Neural cell (in vitro differentiated cells): ENCODE results near the gene FGGY. TPM values are rescaled to one million over a fixed set of nuclear protein-coding genes. Genes with fewer than 3 reads are reported as not detected.

Experiments used
- H2AFZ ChIP-seq: fragments of 200-600, 300-800 bp; sonication (generic), shearing (Covaris generic); 2 replicates; pipeline ENCODE4 v1.6.0; 2014; ENCODE audit warnings: low read depth, mild to moderate bottlenecking, antibody characterized with exemption, low read length, moderate library complexity
- H3F3A ChIP-seq: fragments of 200-600 bp; shearing (Covaris generic); 2 replicates; pipeline ENCODE4 v1.6.1; 2016; ENCODE audit warnings: mild to moderate bottlenecking, moderate library complexity, mixed read lengths, antibody characterized with exemption, low read length; ENCODE audit not compliant: insufficient read depth, poor library complexity, severe bottlenecking
- H3K27ac ChIP-seq: fragments of 200-600, 300-800 bp; sonication (generic), shearing (Covaris generic); 2 replicates; pipeline ENCODE4 v1.5.1; 2014; ENCODE audit warnings: mild to moderate bottlenecking, low read length, moderate library complexity
- H3K27me3 ChIP-seq: fragments of 300-800, 200-600 bp; sonication (generic), shearing (Covaris generic); 2 replicates; pipeline ENCODE4 v1.6.0; 2014; ENCODE audit warnings: mild to moderate bottlenecking, low read depth, low read length, moderate library complexity; ENCODE audit not compliant: insufficient read depth
- H3K36me3 ChIP-seq: fragments of 300-800, 200-600 bp; sonication (generic), shearing (Covaris generic); 2 replicates; pipeline ENCODE4 v1.5.1; 2014; ENCODE audit warnings: mild to moderate bottlenecking, antibody characterized with exemption, low read length, moderate library complexity; ENCODE audit not compliant: insufficient read depth
- H3K4me2 ChIP-seq: fragments of 300-800, 200-600 bp; sonication (generic), shearing (Covaris generic); 2 replicates; pipeline ENCODE4 v1.6.0; 2014; ENCODE audit warnings: mild to moderate bottlenecking, low read length
- H3K4me3 ChIP-seq: fragments of 300-800, 200-600 bp; sonication (generic), shearing (Covaris generic); 2 replicates; pipeline ENCODE4 v1.5.1; 2014; ENCODE audit warnings: mild to moderate bottlenecking, low read length, moderate library complexity
- H3K79me2 ChIP-seq: fragments of 200-600 bp; shearing (Covaris generic); replicated peaks from 2 replicates; pipeline ENCODE4 v1.6.0; 2014; ENCODE audit warnings: mild to moderate bottlenecking, low read length, moderate library complexity; ENCODE audit not compliant: insufficient read depth
- H3K9ac ChIP-seq: fragments of 300-800, 200-600 bp; sonication (generic), shearing (Covaris generic); 2 replicates; pipeline ENCODE4 v1.6.1; 2016; ENCODE audit warnings: mild to moderate bottlenecking, low read length, mixed read lengths
- H3K9me2 ChIP-seq: fragments of 200-600 bp; shearing (Covaris generic); 2 replicates; pipeline ENCODE4 v1.6.1; 2016; ENCODE audit warnings: mild to moderate bottlenecking, low read length, mixed read lengths; ENCODE audit not compliant: insufficient read depth
- H3K9me3 ChIP-seq: fragments of 200-600, 300-800 bp; sonication (generic), shearing (Covaris generic); 2 replicates; pipeline ENCODE4 v1.6.1; 2016; ENCODE audit warnings: mild to moderate bottlenecking, mixed run types, low read length, moderate library complexity, mixed read lengths
- H4K20me1 ChIP-seq: fragments of 200-600 bp; shearing (Covaris generic); 2 replicates; pipeline ENCODE4 v1.6.1; 2016; ENCODE audit warnings: mild to moderate bottlenecking, mixed run types; ENCODE audit not compliant: insufficient read depth
- EP300 ChIP-seq: fragments of 450-650 bp; conservative IDR thresholded peaks from 2 replicates; pipeline ENCODE4 v1.6.1; 2014; ENCODE audit warnings: antibody characterized with exemption, mild to moderate bottlenecking, moderate library complexity; ENCODE audit not compliant: poor library complexity, severe bottlenecking
- EZH2 ChIP-seq: fragments of 200-600, 300-800 bp; shearing (Covaris generic), sonication (generic); IDR thresholded peaks from 2 replicates; pipeline ENCODE4 v1.6.1; 2014; ENCODE audit warnings: antibody characterized with exemption, low read length, borderline replicate concordance, mild to moderate bottlenecking; ENCODE audit not compliant: insufficient read depth, poor library complexity, severe bottlenecking
- MXI1 ChIP-seq: fragments of 450-650 bp; conservative IDR thresholded peaks from 2 replicates; pipeline ENCODE4 v1.6.1; 2014; ENCODE audit warnings: antibody characterized with exemption, mild to moderate bottlenecking; ENCODE audit not compliant: poor library complexity, severe bottlenecking
- POLR2AphosphoS5 ChIP-seq: IDR thresholded peaks from 2 replicates; pipeline ENCODE4 v1.6.1; 2012
- RAD21 ChIP-seq: fragments of 450-650 bp; conservative IDR thresholded peaks from 2 replicates; pipeline ENCODE4 v1.6.1; 2014; ENCODE audit warnings: antibody characterized with exemption, mild to moderate bottlenecking, moderate library complexity
- REST ChIP-seq: IDR thresholded peaks from 2 replicates; pipeline ENCODE4 v1.6.1; 2012; ENCODE audit warnings: borderline replicate concordance
- SMC3 ChIP-seq: fragments of 450-650 bp; conservative IDR thresholded peaks from 2 replicates; pipeline ENCODE4 v1.6.1; 2014; ENCODE audit warnings: antibody characterized with exemption, mild to moderate bottlenecking, moderate library complexity; ENCODE audit not compliant: poor library complexity
- TAF1 ChIP-seq: IDR thresholded peaks from 2 replicates; pipeline ENCODE4 v1.6.1; 2012; ENCODE audit warnings: low read depth
- polyA plus RNA-seq: library from polyadenylated mRNA; depleted of rRNA; stranded (reverse); fragments of >200 nt; gene quantifications from 2 replicates; pipeline ENCODE4 v1.2.3, GENCODE V29; 2014
- TF ChIP-seq, protein P1 (sequence below): fragments of 450-650 bp; IDR thresholded peaks from 2 replicates; pipeline ENCODE4 v1.5.1; 2014; ENCODE audit warnings: antibody characterized with exemption, mild to moderate bottlenecking, moderate library complexity; ENCODE audit not compliant: poor library complexity, severe bottlenecking

The FGGY gene
- polyA plus RNA-seq, 1 donor from 2014 or later = 7.4 TPM

DNA sequence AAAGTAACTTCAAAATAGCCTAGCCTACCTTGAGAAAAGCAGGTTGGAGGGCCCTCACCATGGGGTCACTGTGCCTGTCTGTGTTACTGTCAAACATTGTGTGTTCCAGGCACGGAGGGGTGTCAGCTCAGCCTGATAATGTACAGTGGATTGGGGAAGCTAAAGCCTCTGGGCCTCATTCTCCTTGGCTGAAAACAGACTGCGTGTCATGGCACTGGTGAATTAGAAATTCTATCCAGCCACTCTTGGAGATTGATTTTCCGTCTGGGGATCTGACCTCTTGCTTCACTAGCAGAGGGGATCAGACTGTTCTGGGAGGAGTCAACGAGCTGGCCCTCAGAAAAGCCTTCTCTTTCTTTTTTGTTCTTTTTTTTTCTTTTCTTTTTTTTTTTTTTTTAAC is 394.4 kb downstream of the FGGY start:
- no peak overlapping the region for H3K4me3 ChIP-seq
- H3K9ac ChIP-seq = no peak overlapping the region
- no peak overlapping the region for H3K4me2 ChIP-seq
- no peaks in the 10 kb centered on the region for H3K79me2 ChIP-seq
- no peak overlapping the region for H3K27ac ChIP-seq
- H3K9me3 ChIP-seq = no peaks in the 10 kb centered on the region
- no peaks in the 10 kb centered on the region for H3F3A ChIP-seq
- no peaks in the 10 kb centered on the region for H3K27me3 ChIP-seq
- no peaks in the 10 kb centered on the region for H3K36me3 ChIP-seq
- no peaks in the 10 kb centered on the region for H3K9me2 ChIP-seq
- no peaks in the 10 kb centered on the region for H4K20me1 ChIP-seq
- TF ChIP-seq RAD21 (no peak), EP300 (no peak), SMC3 (no peak), REST (no peak), POLR2AphosphoS5 (no peak), EZH2 (no peak), TAF1 (no peak), MXI1 (no peak)
- TF ChIP-seq, protein P1, sequence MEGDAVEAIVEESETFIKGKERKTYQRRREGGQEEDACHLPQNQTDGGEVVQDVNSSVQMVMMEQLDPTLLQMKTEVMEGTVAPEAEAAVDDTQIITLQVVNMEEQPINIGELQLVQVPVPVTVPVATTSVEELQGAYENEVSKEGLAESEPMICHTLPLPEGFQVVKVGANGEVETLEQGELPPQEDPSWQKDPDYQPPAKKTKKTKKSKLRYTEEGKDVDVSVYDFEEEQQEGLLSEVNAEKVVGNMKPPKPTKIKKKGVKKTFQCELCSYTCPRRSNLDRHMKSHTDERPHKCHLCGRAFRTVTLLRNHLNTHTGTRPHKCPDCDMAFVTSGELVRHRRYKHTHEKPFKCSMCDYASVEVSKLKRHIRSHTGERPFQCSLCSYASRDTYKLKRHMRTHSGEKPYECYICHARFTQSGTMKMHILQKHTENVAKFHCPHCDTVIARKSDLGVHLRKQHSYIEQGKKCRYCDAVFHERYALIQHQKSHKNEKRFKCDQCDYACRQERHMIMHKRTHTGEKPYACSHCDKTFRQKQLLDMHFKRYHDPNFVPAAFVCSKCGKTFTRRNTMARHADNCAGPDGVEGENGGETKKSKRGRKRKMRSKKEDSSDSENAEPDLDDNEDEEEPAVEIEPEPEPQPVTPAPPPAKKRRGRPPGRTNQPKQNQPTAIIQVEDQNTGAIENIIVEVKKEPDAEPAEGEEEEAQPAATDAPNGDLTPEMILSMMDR = no peak
- H2AFZ ChIP-seq = no peak overlapping the region

- Histone ChIP-seq H3K27me3 (no peaks in the 10 kb centered on the region), H3K79me2 (no peaks in the 10 kb centered on the region), H4K20me1 (no peaks in the 10 kb centered on the region), H3K4me3 (no peak overlapping the region), H3K9ac (no peak overlapping the region), H3K9me3 (no peaks in the 10 kb centered on the region), H3K27ac (no peak overlapping the region), H3K4me2 (no peak overlapping the region), H3K36me3 (no peaks in the 10 kb centered on the region), H3F3A (no peaks in the 10 kb centered on the region), H2AFZ (no peak overlapping the region), H3K9me2 (no peaks in the 10 kb centered on the region)
- no peak for TF ChIP-seq POLR2AphosphoS5
- no peak for TF ChIP-seq SMC3
- no peak for TF ChIP-seq MXI1
- TF ChIP-seq, protein P1 = no peak
- no peak for TF ChIP-seq EP300
These were observed 395.7 kb downstream of the FGGY start for GRCh38 chr1:59692591-59692990.
